Effector memory CD8-positive, alpha-beta T cell (primary cell): ENCODE data around the gene SLC17A2.
"Not testable (repeated sequence)": the region's sequence is repeated elsewhere in the genome, so short reads cannot be mapped to it uniquely, and the experiment has no call there.

Source experiments
- ATAC-seq: fragments of 150-1000 bp; cut with Tn5 transposase; replicated peaks from 2 replicates; pipeline ENCODE4 v1.10.0; 2021; ENCODE audit warnings: mild to moderate bottlenecking, moderate library complexity
- DNase-seq, 3 experiments: peaks; one replicate each; pipeline ENCODE4 v3.0.0; 2021
- H3K27ac Mint-ChIP-seq, 2 donors: one replicate each; pipeline ENCODE4 v1.8.0; 2022; ENCODE audit warnings: mild to moderate bottlenecking in 2 of 2, mixed read lengths in 2 of 2, moderate library complexity in 2 of 2
- H3K27me3 Mint-ChIP-seq, 2 donors: one replicate each; pipeline ENCODE4 v1.8.0; 2022; ENCODE audit warnings: mixed read lengths in 2 of 2
- H3K36me3 Mint-ChIP-seq: one replicate; pipeline ENCODE4 v1.8.0; 2022; ENCODE audit warnings: mild to moderate bottlenecking, moderate library complexity, mixed read lengths; ENCODE audit not compliant: insufficient read depth
- H3K4me1 Mint-ChIP-seq, 2 donors: one replicate each; pipeline ENCODE4 v1.8.0; 2022; ENCODE audit warnings: low read depth in 2 of 2, mixed read lengths in 2 of 2
- H3K4me3 Mint-ChIP-seq, 2 donors: one replicate each; pipeline ENCODE4 v1.8.0; 2022; ENCODE audit warnings: mild to moderate bottlenecking in 2 of 2, mixed read lengths in 2 of 2, moderate library complexity in 2 of 2
- H3K9me3 Mint-ChIP-seq, 2 donors: one replicate each; pipeline ENCODE4 v1.8.0; 2022; ENCODE audit warnings: mixed read lengths in 2 of 2

SLC17A2 gene

DNA sequence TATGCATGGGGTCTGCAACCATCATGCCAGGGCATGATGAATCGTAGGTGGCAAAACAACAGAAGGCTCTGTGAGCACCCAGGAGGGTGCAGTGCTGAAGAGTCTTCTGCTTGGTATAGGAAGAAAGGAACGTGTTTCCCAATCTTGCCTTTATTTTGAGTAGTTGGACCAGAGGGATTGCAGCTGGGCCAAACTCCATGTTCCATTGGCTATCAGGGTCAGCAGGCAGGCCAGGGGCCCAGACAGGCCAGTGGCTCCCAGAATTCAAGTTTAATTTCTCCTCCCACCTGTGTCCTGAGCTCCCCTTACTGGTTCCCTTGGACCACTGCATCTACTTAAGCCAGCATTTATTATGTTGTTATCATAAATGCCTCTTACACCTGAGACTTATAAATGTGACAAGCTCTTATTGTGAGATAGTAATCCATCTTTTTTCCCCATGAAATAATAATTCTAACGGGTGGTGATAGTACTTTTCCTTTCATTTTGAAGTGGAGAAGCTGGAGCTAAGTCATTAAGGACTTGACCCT is 31.2 kb upstream of the SLC17A2 start:
- H3K4me1 Mint-ChIP-seq = peaks cover 68 to 75% of the 10 kb centered on the region in 2 donors
- no peak for DNase-seq
- no peaks in the 10 kb centered on the region for H3K27me3 Mint-ChIP-seq
- peak overlapping the region; percentile 91 to 96 for H3K4me3 Mint-ChIP-seq
- peaks cover 34% of the 10 kb centered on the region for H3K36me3 Mint-ChIP-seq
- no peaks in the 10 kb centered on the region for H3K9me3 Mint-ChIP-seq
- peak overlapping the region; percentile 99 for H3K27ac Mint-ChIP-seq
- ATAC-seq = no peak

GRCh38 chr6:25960734-25961133 is 30.2 kb upstream of the SLC17A2 start:
- no peaks in the 10 kb centered on the region for H3K27me3 Mint-ChIP-seq
- DNase-seq (no peak), ATAC-seq (no peak)
- peaks cover 26% of the 10 kb centered on the region for H3K36me3 Mint-ChIP-seq
- H3K9me3 Mint-ChIP-seq = no peaks in the 10 kb centered on the region
- peak overlapping the region; percentile 99 for H3K27ac Mint-ChIP-seq
- peaks cover 61 to 67% of the 10 kb centered on the region in 2 donors for H3K4me1 Mint-ChIP-seq
- H3K4me3 Mint-ChIP-seq = peak overlapping the region; percentile 73 to 91

GRCh38 chr6:25959890-25960536 is 29.5 kb upstream of the SLC17A2 start:
- no peak for ATAC-seq
- Mint-ChIP-seq H3K4me3 (peak overlapping the region; percentile 73 to 91), H3K4me1 (peaks cover 58 to 61% of the 10 kb centered on the region in 2 donors), H3K27me3 (no peaks in the 10 kb centered on the region), H3K36me3 (peaks cover 20% of the 10 kb centered on the region), H3K27ac (peak overlapping the region; percentile 99), H3K9me3 (no peaks in the 10 kb centered on the region)
- no peak for DNase-seq

DNA sequence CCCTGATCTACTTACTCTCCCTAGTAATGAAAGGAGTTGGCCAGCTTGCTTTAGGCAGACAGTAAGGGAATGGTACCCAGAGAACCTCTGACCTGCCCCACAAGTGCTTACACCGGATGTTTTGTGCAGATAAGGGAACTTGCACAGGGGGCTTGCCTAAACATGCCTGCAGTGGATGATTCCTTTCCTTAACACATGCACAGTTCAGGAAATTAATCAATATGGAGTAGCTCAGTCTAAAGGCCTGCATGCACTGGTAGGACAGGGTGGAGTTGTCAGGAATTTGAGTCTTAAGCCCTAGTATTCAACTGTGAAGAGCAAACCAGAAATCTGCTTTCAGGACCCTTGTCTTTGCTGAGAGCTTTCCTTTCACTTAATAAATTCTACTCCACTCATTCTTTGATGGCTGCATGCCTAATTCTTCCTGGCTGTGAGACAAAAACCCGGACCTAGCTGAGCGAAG is 28.2 kb upstream of the SLC17A2 start:
- DNase-seq = no peak
- H3K27ac Mint-ChIP-seq = peak overlapping the region; percentile 99
- H3K4me1 Mint-ChIP-seq = peaks cover 50 to 55% of the 10 kb centered on the region in 2 donors
- H3K4me3 Mint-ChIP-seq = peak overlapping the region; percentile 73 to 83
- H3K36me3 Mint-ChIP-seq = peaks cover 11% of the 10 kb centered on the region
- no peaks in the 10 kb centered on the region for H3K9me3 Mint-ChIP-seq
- H3K27me3 Mint-ChIP-seq = no peaks in the 10 kb centered on the region
- no peak for ATAC-seq

- no peaks in the 10 kb centered on the region for H3K9me3 Mint-ChIP-seq
- no peak overlapping the region for H3K4me3 Mint-ChIP-seq
- ATAC-seq = no peak
Measured at GRCh38 chr6:25956226-25956625, 25.7 kb upstream of the SLC17A2 start.

DNA sequence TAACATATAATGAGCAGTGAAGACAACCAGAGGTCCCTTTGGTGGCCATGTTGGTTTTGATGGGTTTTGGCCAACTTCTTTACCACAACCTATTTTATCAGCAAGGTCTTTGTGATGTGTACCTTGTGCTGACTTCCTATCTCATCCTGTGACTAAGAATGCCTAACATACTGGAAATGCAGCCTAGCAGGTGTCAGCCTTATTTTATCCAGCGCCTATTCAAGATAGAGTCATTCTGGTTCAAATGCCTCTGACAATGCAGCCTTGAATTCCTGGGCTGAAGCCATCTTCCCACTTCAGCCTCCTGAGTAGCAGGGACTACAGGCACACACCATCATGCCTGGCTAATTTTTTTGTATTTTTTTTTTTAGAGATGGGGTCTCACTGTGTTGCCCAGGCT is 24.3 kb upstream of the SLC17A2 start:
- peaks cover 14 to 18% of the 10 kb centered on the region in 2 donors for H3K4me1 Mint-ChIP-seq
- ATAC-seq = no peak
- no peaks in the 10 kb centered on the region for H3K36me3 Mint-ChIP-seq
- no peak overlapping the region for H3K27ac Mint-ChIP-seq
- no peak for DNase-seq
- no peaks in the 10 kb centered on the region for H3K9me3 Mint-ChIP-seq
- peaks cover 0 to 7% of the 10 kb centered on the region in 2 donors for H3K27me3 Mint-ChIP-seq
- H3K4me3 Mint-ChIP-seq = no peak overlapping the region

More at GRCh38 chr6:25956226-25956625, 25.7 kb upstream of the SLC17A2 start:
- Mint-ChIP-seq H3K4me1 (peaks cover 28 to 31% of the 10 kb centered on the region in 2 donors), H3K36me3 (no peaks in the 10 kb centered on the region), H3K27me3 (peaks cover 0 to 7% of the 10 kb centered on the region in 2 donors), H3K27ac (peak overlapping the region in 1 of 2 donors; percentile 47)
- no peak for DNase-seq

- no peak overlapping the region for H3K27ac Mint-ChIP-seq
- DNase-seq (no peak), ATAC-seq (no peak)
- H3K4me1 Mint-ChIP-seq = peaks cover 6 to 8% of the 10 kb centered on the region in 2 donors
- H3K36me3 Mint-ChIP-seq = no peaks in the 10 kb centered on the region
- H3K4me3 Mint-ChIP-seq = no peak overlapping the region
- H3K27me3 Mint-ChIP-seq = peaks cover 0 to 7% of the 10 kb centered on the region in 2 donors
- H3K9me3 Mint-ChIP-seq = no peaks in the 10 kb centered on the region
Measured at GRCh38 chr6:25953733-25954132, 23.2 kb upstream of the SLC17A2 start.

DNA sequence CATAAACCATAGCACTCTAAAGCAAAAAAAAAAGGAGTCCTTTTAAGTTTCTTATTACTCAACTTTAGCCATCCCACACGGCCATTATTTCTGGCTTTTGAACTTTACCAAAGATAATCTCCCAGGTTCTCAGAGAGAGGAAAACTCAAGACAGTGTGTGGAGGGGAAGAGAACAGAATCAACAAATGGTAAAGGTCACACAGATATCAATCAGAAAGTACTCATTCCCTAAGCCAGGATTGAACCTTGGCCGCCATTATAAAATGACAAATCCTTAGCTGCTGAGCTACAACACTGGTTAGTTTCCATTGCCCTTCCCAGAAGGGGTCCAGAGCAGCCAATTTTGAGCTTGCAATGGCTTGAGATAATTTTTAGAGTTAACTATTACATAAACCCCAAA is 22.0 kb upstream of the SLC17A2 start:
- no peaks in the 10 kb centered on the region for H3K9me3 Mint-ChIP-seq
- H3K4me1 Mint-ChIP-seq = no peaks in the 10 kb centered on the region
- no peak overlapping the region for H3K4me3 Mint-ChIP-seq
- ATAC-seq = no peak
- no peak for DNase-seq
- no peaks in the 10 kb centered on the region for H3K36me3 Mint-ChIP-seq
- H3K27me3 Mint-ChIP-seq = peaks cover 0 to 7% of the 10 kb centered on the region in 2 donors
- H3K27ac Mint-ChIP-seq = no peak overlapping the region

DNA sequence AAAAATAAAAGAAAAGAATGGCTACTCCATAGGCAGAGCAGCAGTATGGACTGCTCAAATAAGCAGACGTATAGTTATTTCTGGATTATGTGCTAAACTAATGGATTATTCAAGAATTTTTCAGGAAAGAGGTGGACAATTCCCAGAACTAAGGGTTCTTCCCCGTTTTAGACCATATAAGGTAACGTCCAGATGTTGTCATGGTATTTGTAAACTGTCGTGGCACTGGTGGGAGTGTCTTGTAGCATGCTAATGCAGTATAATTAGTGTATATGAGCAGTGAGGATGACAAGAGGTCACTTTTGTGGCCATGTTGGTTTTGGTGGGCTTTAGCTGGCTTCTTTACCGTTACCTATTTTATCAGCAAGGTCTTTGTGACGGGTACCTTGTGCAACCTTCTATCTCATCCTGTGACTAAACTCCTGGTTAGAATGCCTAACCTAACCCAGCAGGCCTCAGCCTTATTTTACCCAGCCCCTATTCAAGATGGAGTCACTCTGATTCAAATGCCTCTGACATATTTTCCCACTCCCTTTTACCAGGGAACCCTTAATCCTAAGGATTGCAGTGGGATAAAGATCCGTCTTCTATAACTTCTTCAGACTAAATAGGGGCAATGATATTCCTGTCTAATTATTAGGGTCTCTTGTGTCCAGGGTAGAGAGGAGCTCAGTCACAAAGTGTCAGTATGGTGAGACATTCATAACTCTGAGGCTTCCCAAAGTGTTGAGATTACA is 21.0 kb upstream of the SLC17A2 start:
- Mint-ChIP-seq H3K36me3 (no peaks in the 10 kb centered on the region), H3K9me3 (no peaks in the 10 kb centered on the region), H3K27me3 (peaks cover 0 to 7% of the 10 kb centered on the region in 2 donors), H3K4me1 (peaks cover 2% of the 10 kb centered on the region in 2 donors), H3K4me3 (no peak overlapping the region), H3K27ac (no peak overlapping the region)
- DNase-seq (no peak), ATAC-seq (no peak)

DNA sequence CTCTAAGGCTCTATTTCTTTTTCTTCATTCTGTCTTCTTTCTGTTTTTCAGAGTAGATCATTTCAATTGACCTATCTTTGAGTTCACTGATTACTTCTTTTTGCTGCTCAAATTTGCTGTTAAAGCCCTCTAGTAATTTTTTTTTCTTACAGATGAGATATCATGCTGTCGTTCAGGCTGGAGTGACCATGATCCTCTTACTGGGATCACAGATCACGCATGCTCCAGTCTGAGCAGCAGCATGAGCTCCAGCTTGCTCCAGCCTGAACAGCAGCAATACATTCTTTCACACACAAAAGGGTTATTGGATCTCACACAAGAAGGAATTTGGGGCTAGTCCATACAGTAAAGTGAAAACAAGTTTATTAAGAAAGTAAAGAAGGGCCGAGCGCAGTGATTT is 19.8 kb upstream of the SLC17A2 start:
- no peak overlapping the region for H3K4me3 Mint-ChIP-seq
- no peak for ATAC-seq
- H3K36me3 Mint-ChIP-seq = no peaks in the 10 kb centered on the region
- H3K4me1 Mint-ChIP-seq = peaks cover 4% of the 10 kb centered on the region in 2 donors
- peaks cover 0 to 14% of the 10 kb centered on the region in 2 donors for H3K27me3 Mint-ChIP-seq
- no peaks in the 10 kb centered on the region for H3K9me3 Mint-ChIP-seq
- no peak for DNase-seq
- no peak overlapping the region for H3K27ac Mint-ChIP-seq

- Mint-ChIP-seq H3K9me3 (no peaks in the 10 kb centered on the region), H3K27ac (no peak overlapping the region), H3K36me3 (no peaks in the 10 kb centered on the region), H3K4me1 (peaks cover 4% of the 10 kb centered on the region in 2 donors), H3K4me3 (no peak overlapping the region), H3K27me3 (peaks cover under 1 to 20% of the 10 kb centered on the region in 2 donors)
- ATAC-seq (no peak), DNase-seq (no peak)
Measured at GRCh38 chr6:25949695-25950094, 19.2 kb upstream of the SLC17A2 start.

DNA sequence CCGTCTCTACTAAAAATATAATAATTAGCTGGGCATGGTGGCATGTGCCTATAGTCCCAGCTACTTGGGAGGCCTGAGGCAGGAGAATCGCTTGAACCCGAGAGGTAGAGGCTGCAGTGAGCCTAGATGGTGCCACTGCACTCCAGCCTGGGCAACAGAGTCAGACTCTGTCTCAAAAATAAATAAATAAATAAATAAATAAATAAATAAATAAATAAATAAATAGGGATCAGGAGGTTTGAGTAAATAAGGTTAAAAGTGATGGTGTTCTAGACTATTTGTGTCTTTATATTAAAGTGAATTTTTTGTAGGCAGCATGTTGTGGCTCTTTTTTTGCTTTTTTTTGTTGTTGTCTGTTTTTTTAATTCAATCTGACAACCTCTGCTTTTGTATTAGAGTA is 17.0 kb upstream of the SLC17A2 start:
- ATAC-seq = not testable (repeated sequence)

DNA sequence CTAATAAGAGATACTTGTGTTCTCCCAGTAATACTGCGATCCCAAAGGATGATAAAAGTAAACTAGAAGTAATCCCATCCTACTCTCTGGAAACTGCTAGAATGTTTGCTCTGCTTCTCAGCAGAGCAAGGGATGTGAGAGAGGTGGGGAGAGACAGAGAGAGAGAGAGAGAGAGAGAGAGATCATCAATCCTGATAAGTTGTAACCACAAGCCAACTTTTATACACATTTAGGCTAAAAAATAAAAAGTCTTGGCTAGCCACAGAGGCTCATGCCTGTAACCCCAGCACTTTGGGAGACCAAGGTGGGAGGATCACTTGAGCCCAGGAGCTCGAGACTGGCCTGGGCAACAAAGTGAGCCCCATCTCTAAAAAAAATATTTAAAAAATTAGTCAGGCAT is 16.1 kb upstream of the SLC17A2 start:
- peak overlapping the region in 1 of 2 donors; percentile 2 for H3K27ac Mint-ChIP-seq
- peaks cover 4% of the 10 kb centered on the region in 2 donors for H3K4me1 Mint-ChIP-seq
- ATAC-seq (peak; percentile 22), DNase-seq (no peak)
- H3K36me3 Mint-ChIP-seq = no peaks in the 10 kb centered on the region
- no peaks in the 10 kb centered on the region for H3K9me3 Mint-ChIP-seq
- H3K4me3 Mint-ChIP-seq = no peak overlapping the region
- H3K27me3 Mint-ChIP-seq = peaks cover 6 to 19% of the 10 kb centered on the region in 2 donors

More for the DNA sequence above, 17.0 kb upstream of the SLC17A2 start:
- not testable (repeated sequence) for H3K4me3 Mint-ChIP-seq, H3K27ac Mint-ChIP-seq, H3K9me3 Mint-ChIP-seq, DNase-seq, H3K36me3 Mint-ChIP-seq, H3K4me1 Mint-ChIP-seq
- H3K27me3 Mint-ChIP-seq = peaks cover 6 to 26% of the 10 kb centered on the region in 2 donors
